ENCODE results near the gene LIPE.

The LIPE gene

GRCh38 chr19:42380155-42380554 lies 47.0 kb downstream of the LIPE start:
- DNase-seq (ENCODE audit: low spot score): no peak

- no peak for DNase-seq (ENCODE audit: low spot score)
Observed at GRCh38 chr19:42378225-42379215, 48.7 kb downstream of the LIPE start.

GRCh38 chr19:42376177-42376555 lies 51.0 kb downstream of the LIPE start:
- DNase-seq (ENCODE audit: low spot score): no peak

- DNase-seq (ENCODE audit: low spot score): no peak
Observed at GRCh38 chr19:42375415-42376176, 51.6 kb downstream of the LIPE start.

DNA sequence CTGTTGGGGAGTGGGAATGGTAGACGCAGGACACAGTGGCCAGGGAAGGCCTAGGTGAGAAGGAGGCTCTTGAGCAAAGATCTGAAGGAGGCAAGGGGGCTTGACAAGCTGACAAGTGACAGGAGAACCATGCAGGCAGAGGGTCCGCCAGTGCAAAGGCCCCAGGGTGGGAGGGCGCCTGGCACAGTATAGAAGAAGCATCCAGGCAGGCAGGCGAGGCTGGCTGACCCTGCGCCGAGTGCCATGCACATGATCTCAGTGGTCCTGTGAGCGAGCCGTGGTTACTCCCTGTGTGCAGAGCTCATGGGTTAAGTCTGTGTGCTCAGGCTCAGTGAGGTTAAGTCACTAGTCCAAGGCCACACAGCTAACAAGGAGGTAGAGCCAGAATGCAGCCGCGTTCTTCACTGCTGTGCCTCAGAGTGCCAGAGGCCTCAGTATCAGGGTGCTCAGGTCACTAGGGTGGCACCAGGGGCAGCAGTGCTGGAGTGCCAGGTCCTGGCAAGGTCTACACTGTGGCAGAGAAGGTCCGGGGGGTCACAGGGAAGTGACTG lies 52.3 kb downstream of the LIPE start:
- DNase-seq (ENCODE audit: low spot score): no peak

DNA sequence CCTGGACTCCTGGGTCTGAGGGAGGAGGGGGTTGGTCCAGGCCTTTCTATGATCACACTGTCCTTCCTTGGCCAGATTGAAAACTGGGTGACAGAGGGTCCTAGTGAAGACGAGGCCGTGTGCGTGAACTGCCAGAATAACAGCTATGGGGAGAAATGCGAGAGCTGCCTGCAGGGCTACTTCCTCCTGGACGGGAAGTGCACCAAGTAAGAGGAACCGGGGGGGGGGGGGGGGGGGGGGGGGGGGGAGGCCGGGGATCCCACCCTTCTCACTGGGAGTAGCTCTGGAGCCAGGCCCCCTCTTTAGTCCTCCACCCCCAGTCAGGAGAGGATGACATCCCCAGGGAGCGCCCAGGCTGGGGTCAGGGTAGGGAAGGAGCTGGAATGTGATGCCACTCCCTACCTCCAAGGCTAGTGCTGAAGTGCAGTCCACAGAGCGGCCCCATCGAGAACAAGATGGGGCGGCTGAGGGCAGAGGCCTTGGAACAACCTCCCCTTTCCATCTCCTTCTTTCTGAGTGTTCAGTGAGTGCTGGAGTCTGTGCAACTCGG lies 56.5 kb downstream of the LIPE start:
- no peak for DNase-seq (ENCODE audit: low spot score)

- no peak for DNase-seq (ENCODE audit: low spot score)
Observed at GRCh38 chr19:42370068-42370520, 57.1 kb downstream of the LIPE start.

GRCh38 chr19:42369433-42370067 lies 57.6 kb downstream of the LIPE start:
- DNase-seq (ENCODE audit: low spot score): no peak

DNA sequence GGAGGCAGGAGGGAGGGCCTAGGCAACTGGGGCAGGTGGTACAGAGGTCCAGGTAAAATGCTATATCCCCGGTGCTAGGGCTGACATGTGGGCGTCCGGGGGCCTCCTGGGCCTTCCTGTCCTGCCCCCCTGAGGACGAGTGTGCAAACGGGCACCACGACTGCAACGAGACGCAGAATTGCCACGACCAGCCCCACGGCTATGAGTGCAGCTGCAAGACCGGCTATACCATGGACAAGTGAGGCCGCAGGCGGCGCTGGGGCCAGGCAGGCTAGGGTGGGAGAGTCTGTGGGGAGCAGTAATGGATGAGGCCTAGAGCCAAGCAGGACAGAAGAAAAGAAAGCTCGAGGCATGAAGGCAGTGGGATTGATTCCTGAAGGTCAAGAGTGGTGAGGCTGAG lies 58.4 kb downstream of the LIPE start:
- no peak for DNase-seq (ENCODE audit: low spot score)

DNA sequence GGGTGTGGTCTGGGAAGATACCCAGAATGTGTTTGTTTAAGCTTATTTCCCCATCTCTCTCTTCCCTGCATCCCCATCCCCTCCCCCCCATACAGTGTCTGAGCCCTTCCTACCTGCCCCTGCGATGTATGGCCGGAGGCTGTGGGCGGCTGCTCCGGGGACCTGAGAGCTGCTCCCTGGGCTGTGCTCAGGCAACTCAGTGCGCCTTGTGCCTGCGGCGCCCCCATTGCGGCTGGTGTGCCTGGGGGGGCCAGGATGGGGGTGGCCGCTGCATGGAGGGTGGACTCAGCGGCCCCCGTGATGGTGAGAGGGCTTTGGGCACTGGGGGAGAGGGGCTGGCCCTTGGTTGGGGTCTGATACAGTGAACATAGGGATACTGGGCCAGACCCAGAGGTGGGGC lies 58.8 kb downstream of the LIPE start:
- no peak for DNase-seq (ENCODE audit: low spot score)

DNA sequence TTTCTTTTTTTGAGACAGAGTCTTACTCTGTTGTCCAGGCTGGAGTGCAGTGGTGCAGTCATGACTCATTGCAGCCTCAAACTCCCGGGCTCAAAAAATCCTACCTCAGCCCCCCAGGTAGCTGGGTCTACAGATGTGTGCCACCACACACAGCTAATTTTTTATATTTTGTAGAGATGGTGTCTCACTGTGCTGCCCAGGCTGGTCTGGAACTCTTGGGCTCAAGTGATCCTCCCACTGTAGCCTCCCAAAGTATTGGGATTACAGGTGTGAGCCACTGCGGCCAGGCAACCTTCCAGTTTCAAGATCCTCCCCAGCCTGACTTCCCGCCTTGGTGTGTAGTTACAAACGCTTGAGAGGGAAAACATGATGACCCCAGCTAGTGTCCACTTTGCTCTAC lies 59.3 kb downstream of the LIPE start:
- no peak for DNase-seq (ENCODE audit: low spot score)

- no peak for DNase-seq (ENCODE audit: low spot score)
Observed at GRCh38 chr19:42366673-42367072, 60.5 kb downstream of the LIPE start.

DNA sequence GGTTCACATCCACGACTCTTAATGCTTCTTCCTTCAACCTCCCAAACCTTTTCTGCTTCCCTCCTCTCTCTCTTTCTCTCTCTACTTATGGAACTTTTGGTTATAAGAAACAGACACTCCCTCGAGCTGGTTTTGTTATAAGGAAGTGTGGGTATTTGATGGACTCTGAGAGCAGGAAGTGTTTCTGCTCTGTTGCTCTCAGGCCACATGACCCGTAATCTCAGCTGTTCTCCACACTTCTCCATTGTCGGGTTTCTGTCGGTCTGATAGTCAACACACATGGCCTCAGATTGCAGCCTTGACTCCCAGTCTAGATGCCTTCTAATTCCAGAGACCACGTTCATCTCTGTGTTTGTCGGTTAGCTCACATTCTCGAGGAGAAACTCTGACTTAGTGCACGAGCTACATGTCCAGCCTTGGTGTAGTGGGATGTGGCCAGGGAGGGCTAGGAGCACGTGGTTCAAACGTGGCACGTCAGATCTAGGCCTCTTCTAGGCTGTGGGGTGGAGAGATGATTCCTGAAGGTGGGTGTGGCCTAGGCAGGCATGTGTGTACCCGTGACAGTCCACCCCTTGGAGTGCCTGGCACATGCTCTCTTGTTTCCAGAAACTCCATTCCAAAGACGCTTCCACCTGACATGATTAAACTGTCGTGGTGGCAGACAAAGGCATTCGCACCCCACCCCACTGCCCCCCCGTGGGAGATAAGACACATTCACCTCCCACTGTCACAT lies 63.4 kb downstream of the LIPE start:
- no peak for DNase-seq (ENCODE audit: low spot score)

GRCh38 chr19:42362891-42363440 lies 64.2 kb downstream of the LIPE start:
- DNase-seq (ENCODE audit: low spot score): no peak

DNA sequence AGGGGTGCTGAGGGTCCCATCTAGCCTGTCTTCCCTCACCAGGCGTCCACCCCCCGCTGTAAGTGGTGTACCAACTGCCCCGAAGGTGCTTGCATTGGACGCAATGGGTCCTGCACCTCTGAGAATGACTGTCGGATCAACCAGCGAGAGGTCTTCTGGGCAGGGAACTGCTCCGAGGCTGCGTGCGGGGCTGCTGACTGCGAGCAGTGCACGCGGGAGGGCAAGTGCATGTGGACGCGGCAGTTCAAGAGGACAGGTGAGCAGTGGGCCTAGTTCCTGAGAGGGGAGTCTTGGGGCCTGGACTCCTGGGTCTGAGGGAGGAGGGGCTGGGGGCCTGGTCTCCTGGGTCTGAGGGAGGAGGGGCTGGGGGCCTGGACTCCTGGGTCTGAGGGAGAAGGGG lies 64.8 kb downstream of the LIPE start:
- no peak for DNase-seq (ENCODE audit: low spot score)

GRCh38 chr19:42361545-42361910 lies 65.7 kb downstream of the LIPE start:
- DNase-seq (ENCODE audit: low spot score): no peak

DNA sequence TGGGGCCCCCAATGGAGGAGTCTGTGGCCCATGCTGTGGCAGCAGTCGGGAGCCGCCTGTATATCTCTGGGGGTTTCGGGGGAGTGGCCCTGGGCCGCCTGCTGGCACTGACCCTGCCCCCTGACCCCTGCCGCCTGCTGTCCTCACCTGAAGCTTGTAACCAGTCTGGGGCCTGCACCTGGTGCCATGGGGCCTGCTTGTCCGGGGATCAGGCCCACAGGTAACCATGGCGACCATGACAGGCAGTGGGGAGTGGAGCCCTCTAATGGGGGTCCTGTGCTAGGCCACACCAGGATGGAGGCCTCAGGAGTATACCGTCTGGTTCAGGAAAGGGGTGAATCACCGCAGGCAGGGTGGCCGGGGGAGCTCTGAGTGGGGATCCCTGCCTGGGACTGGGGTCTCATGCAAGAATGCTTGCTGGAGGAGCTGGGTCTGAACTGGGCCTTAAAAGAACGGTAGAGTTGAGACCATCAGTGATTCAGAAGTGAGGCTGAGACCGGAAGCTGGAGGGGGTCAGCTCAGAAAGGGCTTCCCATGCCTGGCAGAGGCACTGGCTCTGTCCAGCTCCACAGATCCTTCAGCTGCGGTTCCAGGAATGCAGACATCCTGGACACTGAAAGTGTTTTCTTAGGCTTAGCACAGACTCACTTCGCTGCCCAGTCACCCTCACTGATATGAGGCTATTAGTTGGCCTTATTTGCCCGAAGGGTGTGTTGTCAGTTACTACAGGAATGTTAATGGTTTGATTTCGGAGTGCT lies 66.2 kb downstream of the LIPE start:
- no peak for DNase-seq (ENCODE audit: low spot score)

DNA sequence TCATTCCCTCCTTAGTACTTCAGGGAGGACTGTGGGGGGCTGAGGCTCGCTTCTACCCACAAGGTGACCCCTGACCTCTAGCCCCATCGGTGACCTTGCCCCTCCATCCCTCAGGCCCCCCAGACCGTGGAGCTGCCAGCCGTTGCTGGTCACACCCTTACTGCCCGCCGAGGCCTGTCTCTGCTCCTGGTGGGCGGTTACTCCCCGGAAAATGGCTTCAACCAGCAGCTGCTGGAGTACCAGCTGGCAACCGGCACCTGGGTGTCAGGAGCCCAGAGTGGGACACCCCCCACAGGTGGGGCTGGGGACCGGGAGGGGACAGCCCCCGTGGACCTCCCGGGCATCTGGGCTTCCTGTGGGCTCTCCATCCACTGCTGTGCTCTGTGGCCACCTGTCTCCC lies 69.9 kb downstream of the LIPE start:
- no peak for DNase-seq (ENCODE audit: low spot score)

- no peak for DNase-seq (ENCODE audit: low spot score)
Observed at GRCh38 chr19:42356686-42357085, 70.5 kb downstream of the LIPE start.

GRCh38 chr19:42355896-42356295 lies 71.3 kb downstream of the LIPE start:
- DNase-seq (ENCODE audit: low spot score): no peak
